HG03558 (cell line): Measurements from ENCODE around the gene NDUFS1.
A peak's percentile ranks its signal among the peaks of the same experiment; 100 is the strongest.
"Not testable (repeated sequence)": the region's sequence is repeated elsewhere in the genome, so short reads cannot be mapped to it uniquely, and the experiment has no call there.

Experiments used
- ATAC-seq: cut with Tn5 transposase; IDR thresholded peaks from one replicate; pipeline ENCODE4 v1.9.1; 2021; ENCODE audit warnings: moderate number of reproducible peaks; ENCODE audit not compliant: unreplicated experiment; ENCODE audit errors: extremely low read depth

The NDUFS1 gene

DNA sequence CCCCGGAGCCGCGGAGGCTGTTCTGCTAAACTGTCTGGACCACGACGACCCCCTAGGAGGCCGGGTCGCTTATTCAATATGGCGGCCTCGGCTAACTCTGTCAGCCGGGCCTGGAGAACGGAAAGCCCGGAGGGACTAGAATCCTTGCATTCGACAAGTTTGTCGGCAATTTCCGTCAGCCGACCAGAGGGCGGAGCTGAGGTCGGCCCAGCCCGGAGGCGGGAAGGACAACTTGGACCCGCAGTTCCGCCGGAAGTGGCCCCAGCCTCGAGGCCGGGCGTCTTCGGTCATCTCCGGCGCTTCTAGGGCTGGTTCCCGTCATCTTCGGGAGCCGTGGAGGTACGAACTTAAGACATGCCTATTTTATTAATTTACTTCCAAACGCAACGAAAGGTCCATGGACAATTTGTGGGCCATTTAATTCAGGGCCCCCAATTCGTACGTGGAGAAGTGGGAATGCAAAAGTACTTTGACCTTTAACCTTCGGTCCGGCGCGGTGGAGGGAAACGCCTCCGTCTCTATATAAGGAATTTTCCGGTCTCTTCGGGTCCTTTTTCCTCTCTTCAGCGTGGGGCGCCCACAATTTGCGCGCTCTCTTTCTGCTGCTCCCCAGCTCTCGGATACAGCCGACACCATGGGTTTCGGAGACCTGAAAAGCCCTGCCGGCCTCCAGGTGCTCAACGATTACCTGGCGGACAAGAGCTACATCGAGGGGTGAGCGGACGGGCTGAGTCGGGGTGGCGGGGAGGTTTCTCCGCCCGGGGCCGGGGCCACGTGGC is at the start of gene NDUFS1, which contains the start of gene EEF1B2:
TSS of gene NDUFS1 (minus strand) at position 99 of the 779 bp plus-strand sequence. CDS start 5,766 bp downstream, outside the sequence.
TSS of gene EEF1B2 (plus strand) at position 550 of the 779 bp plus-strand sequence. CDS start at position 635, 85 bp downstream.
- ATAC-seq = peak; percentile 88

DNA sequence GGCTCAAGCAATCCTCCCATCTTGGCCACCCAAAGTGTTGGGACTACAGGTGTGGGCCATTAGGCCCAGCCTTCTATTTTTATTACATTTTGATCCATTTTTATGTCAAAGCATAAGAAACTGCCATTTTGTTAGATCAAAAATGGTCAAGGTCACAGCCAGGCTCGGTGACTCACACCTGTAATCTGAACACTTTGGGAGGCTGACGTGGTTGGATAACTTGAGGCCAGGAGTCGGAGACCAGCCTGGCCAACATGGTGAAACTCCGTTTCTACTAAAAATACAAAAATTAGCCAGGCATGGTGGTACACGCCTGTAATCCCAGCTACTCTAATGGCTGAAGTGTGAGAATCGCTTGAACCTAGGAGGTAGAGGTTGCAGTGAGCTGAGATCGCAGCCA is 49.7 kb upstream of the NDUFS1 start:
- ATAC-seq = no peak

GRCh38 chr2:206207316-206207715 is 48.1 kb upstream of the NDUFS1 start:
- ATAC-seq = not testable (repeated sequence)

GRCh38 chr2:206204710-206205109 is 45.5 kb upstream of the NDUFS1 start:
- ATAC-seq = no peak

DNA sequence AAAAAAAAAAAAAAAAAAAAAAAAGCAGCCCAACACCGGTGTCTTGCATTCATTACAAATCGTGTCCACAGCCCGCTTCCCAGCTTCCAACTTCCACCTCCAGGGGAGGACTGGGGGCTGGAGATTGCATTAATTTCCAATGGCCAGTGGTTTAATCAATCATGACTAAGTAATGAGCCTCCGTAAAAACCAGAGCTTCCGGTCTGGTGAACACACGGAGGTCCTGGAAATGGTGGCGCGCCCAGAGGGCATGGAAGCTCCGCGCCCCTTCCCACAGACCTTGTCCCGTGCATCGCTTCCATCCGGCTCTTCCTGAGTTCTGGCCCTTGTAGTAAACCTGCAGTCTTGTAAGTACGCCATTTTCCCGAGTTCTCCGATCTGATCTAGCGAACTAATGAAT is 44.1 kb upstream of the NDUFS1 start:
- ATAC-seq = no peak

DNA sequence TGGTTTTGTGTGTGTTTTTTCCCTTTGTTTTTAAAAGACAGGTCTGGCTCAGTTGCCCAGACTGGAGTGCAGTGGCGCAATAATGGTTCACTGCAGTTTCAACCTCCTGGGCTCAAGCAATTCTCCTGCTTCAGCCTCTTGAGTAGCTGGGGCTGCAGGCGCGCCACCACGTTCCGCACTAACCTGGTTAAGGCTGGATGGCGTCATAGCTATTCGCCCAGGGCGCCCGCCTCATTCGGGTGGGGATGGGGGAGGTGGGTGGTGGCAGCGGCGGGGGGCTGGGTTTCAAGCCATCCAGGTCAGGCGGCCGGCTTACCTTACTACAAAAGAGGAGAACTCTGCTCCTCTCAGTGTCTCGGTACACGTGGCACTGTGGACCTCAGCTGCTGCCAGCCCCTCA is 43.2 kb upstream of the NDUFS1 start:
- no peak for ATAC-seq

- no peak for ATAC-seq
These were observed 42.0 kb upstream of the NDUFS1 start for GRCh38 chr2:206201075-206201848.

GRCh38 chr2:206198677-206199076 is 39.4 kb upstream of the NDUFS1 start:
- no peak for ATAC-seq

- ATAC-seq = no peak
These were observed 34.6 kb upstream of the NDUFS1 start for GRCh38 chr2:206193671-206194357.

- ATAC-seq = no peak
These were observed 32.9 kb upstream of the NDUFS1 start for GRCh38 chr2:206192157-206192556.

- no peak for ATAC-seq
These were observed 31.4 kb upstream of the NDUFS1 start for GRCh38 chr2:206190689-206191088.

DNA sequence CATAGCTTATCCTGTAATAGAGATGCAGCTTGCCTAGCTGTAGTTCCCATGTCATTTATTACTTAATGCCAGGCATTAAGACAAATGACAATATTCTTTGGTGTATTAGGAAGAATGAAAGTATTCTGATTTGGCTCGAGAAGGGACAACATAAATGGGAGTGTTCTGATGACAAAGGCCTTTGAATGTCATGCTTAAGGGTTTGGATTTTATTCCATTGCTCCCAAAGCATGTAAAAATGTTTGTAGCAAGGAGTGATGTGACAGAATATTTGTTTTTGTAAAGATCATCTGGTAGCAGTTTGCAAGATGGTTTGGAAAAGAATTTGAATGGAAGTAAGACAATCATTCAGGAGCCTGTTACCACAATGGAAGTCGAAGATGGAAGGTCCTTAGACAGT is 30.9 kb upstream of the NDUFS1 start:
- ATAC-seq = no peak

- ATAC-seq = no peak
These were observed 30.4 kb upstream of the NDUFS1 start for GRCh38 chr2:206189691-206190090.

DNA sequence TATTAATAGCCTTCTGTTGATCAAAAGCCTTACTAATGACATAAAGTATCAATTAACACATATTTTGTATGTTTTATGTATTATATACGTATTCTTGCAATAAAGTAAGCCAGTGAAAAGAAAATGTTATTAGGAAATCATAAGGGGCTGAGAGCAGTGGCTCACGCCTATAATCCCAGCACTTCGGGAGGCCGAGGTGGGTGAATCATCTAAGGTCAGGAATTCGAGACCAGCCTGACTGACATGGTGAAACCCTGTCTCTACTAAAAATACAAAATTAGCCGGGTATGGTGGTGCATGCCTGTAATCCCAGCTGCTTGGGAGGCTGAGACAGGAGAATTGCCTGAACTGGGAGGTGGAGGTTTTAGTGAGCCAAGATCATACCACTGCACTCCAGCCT is 22.3 kb upstream of the NDUFS1 start:
- ATAC-seq = not testable (repeated sequence)

DNA sequence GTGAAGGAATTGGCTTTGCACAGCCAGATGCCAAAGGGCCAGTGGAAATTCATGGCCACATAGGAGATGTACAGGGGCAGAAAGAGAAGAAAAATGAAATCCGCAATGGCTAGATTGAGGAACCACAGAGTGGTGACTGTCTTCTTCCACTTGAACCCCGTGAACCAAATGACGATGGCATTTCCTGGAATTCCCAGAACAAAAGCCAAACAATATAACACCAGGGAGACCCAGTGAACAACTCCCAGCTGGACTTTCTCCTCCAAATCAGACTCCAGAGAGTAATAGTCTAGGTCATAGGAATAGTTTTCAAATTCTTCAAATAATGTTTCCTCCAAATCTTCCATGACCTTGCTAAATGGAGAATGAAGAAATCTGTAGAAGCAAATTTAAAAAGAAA is 17.7 kb upstream of the NDUFS1 start:
- no peak for ATAC-seq

DNA sequence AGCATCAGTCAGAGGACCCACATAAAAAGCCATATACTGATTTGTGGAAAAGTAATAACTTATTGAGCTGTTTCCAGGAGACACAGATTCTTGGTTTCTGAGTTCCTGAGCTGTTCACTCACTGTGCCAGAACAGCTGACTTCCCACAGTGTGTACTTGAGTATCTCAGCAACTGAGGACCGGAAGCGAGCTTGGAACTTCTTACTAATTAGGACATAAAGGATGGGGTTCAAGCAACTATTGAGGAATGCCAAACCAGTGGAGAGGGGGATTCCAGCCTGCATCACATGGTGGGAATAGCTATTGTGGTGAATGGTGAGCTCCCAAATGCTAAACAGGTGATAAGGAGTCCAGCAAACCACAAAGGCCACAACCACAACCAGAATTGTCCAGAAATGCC is 16.9 kb upstream of the NDUFS1 start:
- no peak for ATAC-seq

DNA sequence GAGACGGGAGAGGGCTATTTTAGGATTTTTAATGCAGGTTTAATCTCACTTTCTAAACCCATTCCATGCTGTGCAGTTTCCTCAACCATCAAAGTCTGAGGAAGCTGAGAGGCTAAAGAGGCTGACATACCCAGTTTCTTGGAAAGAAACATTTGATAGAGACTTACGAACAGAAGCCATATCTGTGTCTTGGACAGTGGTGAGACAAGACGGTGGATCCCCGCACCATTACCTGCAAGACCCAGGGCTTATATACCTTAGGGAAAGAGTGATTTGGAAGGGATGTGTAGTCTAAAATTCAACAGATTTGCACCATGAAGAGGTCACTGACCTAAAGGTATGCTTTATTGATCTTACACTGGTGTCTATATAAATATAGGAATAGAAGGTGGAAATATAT is 13.9 kb upstream of the NDUFS1 start:
- ATAC-seq = no peak

DNA sequence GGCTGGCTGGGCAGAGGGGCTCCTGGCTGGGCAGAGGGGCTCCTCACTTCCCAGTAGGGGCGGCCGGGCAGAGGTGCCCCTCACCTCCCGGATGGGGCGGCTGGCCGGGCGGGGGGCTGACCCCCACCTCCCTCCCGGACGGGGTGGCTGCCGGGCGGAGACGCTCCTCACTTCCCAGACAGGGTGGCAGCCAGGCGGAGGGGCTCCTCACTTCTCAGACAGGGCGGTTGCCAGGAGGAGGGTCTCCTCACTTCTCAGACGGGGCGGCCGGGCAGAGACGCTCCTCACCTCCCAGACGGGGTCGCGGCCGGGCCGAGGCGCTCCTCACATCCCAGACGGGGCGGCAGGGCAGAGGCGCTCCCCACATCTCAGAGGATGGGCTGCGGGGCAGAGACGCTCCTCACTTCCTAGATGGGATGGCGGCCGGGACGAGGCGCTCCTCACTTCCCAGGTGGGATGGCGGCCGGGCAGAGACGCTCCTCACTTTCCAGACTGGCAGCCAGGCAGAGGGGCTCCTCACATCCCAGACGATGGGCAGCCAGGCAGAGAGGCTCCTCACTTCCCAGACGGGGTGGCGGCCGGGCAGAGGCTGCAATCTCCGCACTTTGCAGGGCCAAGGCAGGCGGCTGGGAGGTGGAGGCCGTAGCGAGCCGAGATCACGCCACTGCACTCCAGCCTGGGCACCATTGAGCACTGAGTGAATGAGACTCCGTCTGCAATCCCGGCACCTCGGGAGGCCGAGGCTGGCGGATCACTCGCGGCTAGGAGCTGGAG is 12.6 kb upstream of the NDUFS1 start:
- ATAC-seq = not testable (repeated sequence)

DNA sequence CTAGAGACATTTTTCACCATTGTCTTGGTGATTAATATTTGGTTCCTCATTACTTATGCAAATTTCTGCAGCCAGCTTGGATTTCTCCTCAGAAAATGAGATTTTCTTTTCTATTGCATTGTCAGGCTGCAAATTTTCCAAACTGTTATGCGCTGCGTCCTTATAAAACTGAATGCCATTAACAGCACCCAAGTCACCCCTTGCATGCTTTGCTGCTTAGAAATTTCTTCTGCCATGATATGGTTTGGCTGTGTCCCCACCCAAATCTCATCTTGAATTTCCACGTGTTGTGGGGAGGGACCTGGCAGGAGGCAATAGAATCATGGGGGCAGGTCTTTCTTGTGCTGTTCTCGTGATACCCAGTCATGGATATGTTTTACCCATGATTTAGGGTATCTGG is 9.0 kb upstream of the NDUFS1 start:
- not testable (repeated sequence) for ATAC-seq

- ATAC-seq = no peak
These were observed 5.1 kb upstream of the NDUFS1 start for GRCh38 chr2:206164261-206164862.
